AG04450 (cell line): ENCODE measurements around the gene SLC25A15. TPM values are rescaled to one million over a fixed set of nuclear protein-coding genes. Genes with fewer than 3 reads are reported as not detected.
A peak's percentile ranks its signal among the peaks of the same experiment; 100 is the strongest.
"Not testable (repeated sequence)": the region's sequence is repeated elsewhere in the genome, so short reads cannot be mapped to it uniquely, and the experiment has no call there.

Experiments
- CTCF ChIA-PET: fragments of 300-600, 350-600 bp; formaldehyde crosslinking; extraction: SDS; loops from one replicate; lab custom pipeline; 2022; ENCODE audit warnings: antibody characterized with exemption, inconsistent platforms; lab: Charles Lee
- POLR2A ChIA-PET: fragments of 350-600 bp; formaldehyde crosslinking; extraction: SDS; loops from one replicate; lab custom pipeline; 2021; ENCODE audit warnings: antibody characterized with exemption, inconsistent platforms; lab: Yijun Ruan, JAX
- DNase-seq: peaks from one replicate; pipeline ENCODE4 v3.0.0-alpha.2; 2011; ENCODE audit warnings: low read depth, low spot score
- H3K27ac ChIP-seq: one replicate; pipeline ENCODE4 v1.5.1; 2012; ENCODE audit warnings: low read depth, low read length, control low read depth
- H3K27me3 ChIP-seq: one replicate; pipeline ENCODE4 v1.6.0; 2012; ENCODE audit warnings: low read length; ENCODE audit not compliant: control insufficient read depth, insufficient read depth
- H3K4me3 ChIP-seq: 2 replicates; pipeline ENCODE4 v1.5.1; 2011; ENCODE audit warnings: mild to moderate bottlenecking, low read depth, low read length, control low read depth
- H3K9me3 ChIP-seq: 2 replicates; pipeline ENCODE4 v1.5.1; 2012; ENCODE audit warnings: low read length; ENCODE audit not compliant: control insufficient read depth, insufficient read depth
- polyA plus RNA-seq: library from polyadenylated mRNA; depleted of rRNA; stranded (reverse); fragments of >200 nt; gene quantifications from 2 replicates; pipeline ENCODE4 v1.2.3, GENCODE V29; 2011
- TF ChIP-seq, protein P1 (sequence below): IDR thresholded peaks from 2 replicates; pipeline ENCODE4 v1.5.1; 2011; ENCODE audit warnings: low read depth, low read length, control low read depth, inconsistent platforms

The SLC25A15 gene
- polyA plus RNA-seq, 1 experiment = 9.9 TPM

DNA sequence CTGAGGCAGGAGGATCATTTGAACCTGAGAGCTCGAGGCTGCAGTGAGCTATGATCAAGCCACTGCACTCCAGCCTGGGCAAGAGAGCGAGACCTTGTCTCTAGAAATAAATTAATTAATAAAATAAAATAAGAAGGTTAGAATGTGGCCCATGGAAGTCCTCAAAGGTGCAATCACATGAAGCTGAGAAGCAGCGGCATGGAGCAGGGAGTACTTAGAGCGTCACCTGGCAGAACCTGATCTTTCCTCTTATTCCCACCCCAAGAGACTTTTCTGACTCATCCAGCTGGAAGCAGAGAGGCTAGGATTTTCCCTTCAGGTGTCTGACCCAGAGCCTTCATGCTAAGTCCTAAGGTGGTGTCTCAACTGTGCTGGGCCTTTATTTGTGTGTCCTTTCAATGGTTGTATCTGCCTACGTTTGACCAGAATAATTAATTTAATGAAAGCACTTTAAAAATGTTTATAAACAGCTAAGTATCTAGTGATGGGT lies 9.6 kb upstream of the SLC25A15 start:
- ChIA-PET CTCF (interaction anchor here (1.3 kb wide), 1 partner anchor 142 kb away, joined by 3 read pairs; no protein-coding TSS in a partner anchor), POLR2A (no interaction called here)
- TF ChIP-seq, protein P1, sequence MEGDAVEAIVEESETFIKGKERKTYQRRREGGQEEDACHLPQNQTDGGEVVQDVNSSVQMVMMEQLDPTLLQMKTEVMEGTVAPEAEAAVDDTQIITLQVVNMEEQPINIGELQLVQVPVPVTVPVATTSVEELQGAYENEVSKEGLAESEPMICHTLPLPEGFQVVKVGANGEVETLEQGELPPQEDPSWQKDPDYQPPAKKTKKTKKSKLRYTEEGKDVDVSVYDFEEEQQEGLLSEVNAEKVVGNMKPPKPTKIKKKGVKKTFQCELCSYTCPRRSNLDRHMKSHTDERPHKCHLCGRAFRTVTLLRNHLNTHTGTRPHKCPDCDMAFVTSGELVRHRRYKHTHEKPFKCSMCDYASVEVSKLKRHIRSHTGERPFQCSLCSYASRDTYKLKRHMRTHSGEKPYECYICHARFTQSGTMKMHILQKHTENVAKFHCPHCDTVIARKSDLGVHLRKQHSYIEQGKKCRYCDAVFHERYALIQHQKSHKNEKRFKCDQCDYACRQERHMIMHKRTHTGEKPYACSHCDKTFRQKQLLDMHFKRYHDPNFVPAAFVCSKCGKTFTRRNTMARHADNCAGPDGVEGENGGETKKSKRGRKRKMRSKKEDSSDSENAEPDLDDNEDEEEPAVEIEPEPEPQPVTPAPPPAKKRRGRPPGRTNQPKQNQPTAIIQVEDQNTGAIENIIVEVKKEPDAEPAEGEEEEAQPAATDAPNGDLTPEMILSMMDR = no peak
- no peak for DNase-seq
- no peaks in the 10 kb centered on the region for H3K9me3 ChIP-seq
- H3K4me3 ChIP-seq = no peak overlapping the region
- no peaks in the 10 kb centered on the region for H3K27me3 ChIP-seq
- no peak overlapping the region for H3K27ac ChIP-seq

DNA sequence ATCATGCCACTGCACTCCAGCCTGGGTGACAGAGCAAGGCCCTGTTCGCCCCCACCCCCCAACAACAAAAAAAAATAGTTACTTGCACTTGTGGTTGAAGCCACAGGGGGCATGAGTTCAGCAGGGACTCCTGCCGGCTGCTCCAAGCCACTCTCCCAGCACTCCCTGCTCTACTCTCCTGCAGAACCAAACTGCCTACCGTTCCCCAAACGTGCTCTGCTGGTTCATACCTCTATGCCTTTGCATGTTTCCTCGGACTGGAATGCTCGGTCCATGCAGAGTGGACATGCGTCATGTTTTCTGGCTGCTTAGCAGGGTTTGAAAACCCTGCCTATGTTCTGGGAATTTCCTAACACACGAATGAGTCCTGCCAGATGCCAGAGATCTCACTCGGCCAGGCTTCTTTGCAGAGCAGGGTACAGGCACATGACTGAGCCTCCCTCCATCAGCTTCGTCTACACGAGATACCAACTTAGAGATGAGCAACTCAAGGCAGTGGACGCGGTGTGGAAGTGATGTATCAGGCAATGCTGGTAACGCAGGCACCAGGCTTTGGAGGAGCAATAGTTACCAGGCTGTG lies 8.5 kb upstream of the SLC25A15 start:
- ChIA-PET CTCF (interaction anchor here (0.6 kb wide), 1 partner anchor 712 kb away, joined by 6 read pairs; no protein-coding TSS in a partner anchor), POLR2A (interaction anchor here (0.6 kb wide), 1 partner anchor 17 kb away, joined by 6 read pairs; no protein-coding TSS in a partner anchor)
- Histone ChIP-seq H3K4me3 (no peak overlapping the region), H3K27me3 (no peaks in the 10 kb centered on the region), H3K9me3 (no peaks in the 10 kb centered on the region), H3K27ac (no peak overlapping the region)
- TF ChIP-seq, protein P1 = peak; percentile 21; the same call in 1 of the 2 replicates
- DNase-seq = no peak

DNA sequence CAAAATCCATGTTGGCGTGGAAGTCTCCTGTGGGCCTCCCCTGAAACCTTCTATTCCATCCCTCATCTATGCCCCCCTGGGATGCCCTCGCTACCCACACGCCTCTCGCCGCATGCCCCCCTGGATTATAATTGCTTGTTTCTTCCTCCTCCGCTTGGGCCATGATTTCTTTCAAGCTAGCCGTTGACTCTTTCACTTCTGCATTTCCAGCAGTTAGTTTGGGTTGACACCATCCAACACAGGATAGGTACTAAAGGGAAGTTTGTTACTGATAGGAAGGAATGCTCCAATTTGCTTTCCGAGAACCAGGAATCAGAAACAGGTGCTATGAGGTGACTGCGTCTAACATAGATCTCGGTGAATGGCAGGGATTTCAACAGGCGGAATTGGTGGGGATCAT lies 7.7 kb upstream of the SLC25A15 start:
- no peak for DNase-seq
- TF ChIP-seq, protein P1 = no peak
- Histone ChIP-seq H3K9me3 (no peaks in the 10 kb centered on the region), H3K27me3 (no peaks in the 10 kb centered on the region), H3K4me3 (no peak overlapping the region), H3K27ac (no peak overlapping the region)
- POLR2A ChIA-PET = no interaction called here
- CTCF ChIA-PET = no interaction called here

DNA sequence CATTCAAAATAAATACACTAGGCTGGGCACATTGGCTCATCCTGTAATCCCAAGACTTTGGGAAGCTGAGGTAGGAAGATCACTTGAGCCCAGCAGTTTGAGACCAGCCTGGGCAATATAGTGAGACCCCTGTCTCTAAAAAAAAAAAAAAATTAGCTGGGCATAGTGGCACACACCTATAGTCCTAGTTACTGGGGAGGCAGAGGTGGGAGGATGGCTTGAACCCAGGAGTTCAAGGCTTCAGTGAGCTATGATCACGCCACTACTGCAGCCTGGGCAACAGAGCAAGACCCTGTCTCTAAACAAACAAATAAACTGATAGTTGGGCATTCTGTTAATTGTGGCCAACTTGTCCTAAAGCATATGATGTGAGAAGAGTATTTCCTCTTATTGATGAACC lies 6.4 kb upstream of the SLC25A15 start:
- H3K9me3 ChIP-seq, H3K27me3 ChIP-seq, H3K4me3 ChIP-seq, H3K27ac ChIP-seq, DNase-seq, POLR2A ChIA-PET: not testable (repeated sequence)
- CTCF ChIA-PET = interaction anchor here (0.6 kb wide), 1 partner anchor 113 kb away, joined by 7 read pairs; no protein-coding TSS in a partner anchor

DNA sequence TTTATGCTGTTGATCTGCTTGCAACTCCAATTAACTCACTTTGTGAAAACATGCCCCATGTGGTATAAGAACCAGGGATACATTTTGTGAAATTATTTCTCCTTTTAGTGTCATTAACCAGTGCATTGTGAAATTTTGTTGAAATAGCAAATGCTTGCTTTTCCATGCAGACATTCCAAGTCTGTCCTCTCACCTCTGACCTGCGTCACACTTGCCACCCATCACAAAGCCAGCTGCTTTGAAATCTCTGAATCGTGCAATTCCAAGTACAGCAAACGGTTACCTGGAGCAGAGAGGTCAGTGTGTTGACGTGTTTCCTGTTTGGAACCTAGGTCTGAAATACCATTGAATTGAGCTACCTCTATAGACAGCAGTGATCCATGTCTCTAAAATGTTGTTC lies 4.9 kb upstream of the SLC25A15 start:
- CTCF ChIA-PET = no interaction called here
- DNase-seq = no peak

More for the DNA sequence above, 4.9 kb upstream of the SLC25A15 start:
- Histone ChIP-seq H3K27ac (no peak overlapping the region), H3K9me3 (no peaks in the 10 kb centered on the region), H3K27me3 (no peaks in the 10 kb centered on the region), H3K4me3 (no peak overlapping the region)
- POLR2A ChIA-PET = interaction anchor here (0.7 kb wide), 1 partner anchor 14 kb away, joined by 3 read pairs; no protein-coding TSS in a partner anchor
- TF ChIP-seq, protein P1 = no peak
